Vein endothelial cell (primary cell): ENCODE measurements around the gene ZZZ3. TPM values are rescaled to one million over a fixed set of nuclear protein-coding genes. Genes with fewer than 3 reads are reported as not detected.

Experiments used
- small RNA-seq: library from RNA; depleted of rRNA; stranded (forward); fragments of <200 nt; gene quantifications from one replicate; pipeline ENCODE3, GENCODE V24; 2012
- total RNA-seq: library from RNA; depleted of rRNA; stranded (reverse); fragments of >200 nt; gene quantifications from 2 replicates; pipeline ENCODE4 v1.2.3, GENCODE V29; 2012

Gene ZZZ3
- 54.5 and 78.0 TPM in 2 replicates for total RNA-seq

DNA sequence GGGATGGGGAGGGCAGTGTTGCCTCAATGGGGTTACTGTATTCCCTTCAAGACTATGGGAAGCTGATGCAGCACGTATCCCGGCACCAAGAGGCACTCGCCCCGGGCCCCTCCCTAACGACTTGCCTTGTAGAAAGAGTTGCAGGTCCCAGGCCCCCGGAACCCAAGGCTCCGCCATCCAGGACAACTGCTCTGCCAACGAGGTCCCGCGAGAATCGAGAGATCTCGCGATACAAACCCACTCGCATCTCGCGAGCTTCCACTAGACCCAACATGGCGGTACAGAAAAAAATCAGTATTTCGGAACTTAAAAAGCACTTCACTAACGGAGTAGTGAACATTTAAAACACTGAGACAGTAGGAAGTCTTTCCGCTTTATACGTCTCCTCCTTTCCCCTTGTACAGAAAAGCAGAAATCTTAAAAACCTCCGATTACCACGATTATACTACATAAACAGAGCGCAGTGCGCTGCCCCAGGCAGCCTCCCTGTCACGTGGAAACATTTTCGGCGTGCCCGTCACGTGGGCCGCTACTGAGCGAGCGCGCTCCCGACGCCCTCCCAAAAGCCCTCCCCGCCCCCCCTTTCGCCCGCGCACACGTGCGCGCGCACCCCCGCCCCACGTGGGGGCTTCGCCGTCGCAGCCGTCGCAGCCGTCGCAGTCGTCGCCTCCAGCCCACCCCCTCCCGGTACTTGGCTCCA lies at the start of gene ZZZ3:
Gene ZZZ3 (minus strand): TSS at position 199 of the 700 bp plus-strand sequence. CDS start 49,304 bp downstream, outside the sequence.

Small RNAs within 50 kb of the gene (small RNA-seq; reads per million reads assigned to genes)
- not detected for gene RN7SL370P

Other genes starting within 250 kb of the ZZZ3 start
- 59.4 and 60.7 TPM in 2 replicates for gene USP33, start 77.2 kb upstream of the ZZZ3 start, total RNA-seq
- gene MIGA1, start 97.0 kb upstream of the ZZZ3 start, total RNA-seq: 16.3 and 18.1 TPM in 2 replicates
- 2.3 and 2.4 TPM in 2 replicates for gene NEXN, start 206.0 kb upstream of the ZZZ3 start, total RNA-seq